Osteocyte (in vitro differentiated cells): ENCODE results near the gene GNPTG. TPM values are rescaled to one million over a fixed set of nuclear protein-coding genes. Genes with fewer than 3 reads are reported as not detected.
A peak's percentile ranks its signal among the peaks of the same experiment; 100 is the strongest.

ENCODE experiments used
- DNase-seq: peaks from one replicate; pipeline ENCODE4 v3.0.0; 2021; ENCODE audit warnings: mixed read lengths; ENCODE audit not compliant: unreplicated experiment; ENCODE audit errors: extremely low spot score
- H3K27ac Mint-ChIP-seq: one replicate; pipeline ENCODE4 v1.8.0; 2021; ENCODE audit warnings: mild to moderate bottlenecking, mixed read lengths; ENCODE audit not compliant: unreplicated experiment
- H3K27me3 Mint-ChIP-seq: one replicate; pipeline ENCODE4 v1.8.0; 2021; ENCODE audit warnings: mixed read lengths; ENCODE audit not compliant: unreplicated experiment
- H3K36me3 Mint-ChIP-seq: one replicate; pipeline ENCODE4 v1.8.0; 2021; ENCODE audit warnings: mixed read lengths; ENCODE audit not compliant: unreplicated experiment
- H3K4me1 Mint-ChIP-seq: one replicate; pipeline ENCODE4 v1.8.0; 2021; ENCODE audit warnings: mixed read lengths; ENCODE audit not compliant: unreplicated experiment
- H3K4me3 Mint-ChIP-seq: one replicate; pipeline ENCODE4 v1.8.0; 2021; ENCODE audit warnings: mild to moderate bottlenecking, moderate library complexity, mixed read lengths; ENCODE audit not compliant: unreplicated experiment
- H3K9me3 Mint-ChIP-seq: one replicate; pipeline ENCODE4 v1.8.0; 2021; ENCODE audit warnings: mixed read lengths; ENCODE audit not compliant: unreplicated experiment
- total RNA-seq: library from RNA; stranded (reverse); gene quantifications from 2 replicates; pipeline ENCODE4 v1.2.1, GENCODE V29; 2021
- TF ChIP-seq, protein P1 (sequence below): fragments of 200-600 bp; sonication (generic); IDR thresholded peaks from 2 replicates; pipeline ENCODE4 v1.5.0; 2021; ENCODE audit warnings: antibody characterized with exemption, mild to moderate bottlenecking, moderate library complexity

The GNPTG gene
- total RNA-seq, 1 donor from 2014 or later: 94.3 TPM

DNA sequence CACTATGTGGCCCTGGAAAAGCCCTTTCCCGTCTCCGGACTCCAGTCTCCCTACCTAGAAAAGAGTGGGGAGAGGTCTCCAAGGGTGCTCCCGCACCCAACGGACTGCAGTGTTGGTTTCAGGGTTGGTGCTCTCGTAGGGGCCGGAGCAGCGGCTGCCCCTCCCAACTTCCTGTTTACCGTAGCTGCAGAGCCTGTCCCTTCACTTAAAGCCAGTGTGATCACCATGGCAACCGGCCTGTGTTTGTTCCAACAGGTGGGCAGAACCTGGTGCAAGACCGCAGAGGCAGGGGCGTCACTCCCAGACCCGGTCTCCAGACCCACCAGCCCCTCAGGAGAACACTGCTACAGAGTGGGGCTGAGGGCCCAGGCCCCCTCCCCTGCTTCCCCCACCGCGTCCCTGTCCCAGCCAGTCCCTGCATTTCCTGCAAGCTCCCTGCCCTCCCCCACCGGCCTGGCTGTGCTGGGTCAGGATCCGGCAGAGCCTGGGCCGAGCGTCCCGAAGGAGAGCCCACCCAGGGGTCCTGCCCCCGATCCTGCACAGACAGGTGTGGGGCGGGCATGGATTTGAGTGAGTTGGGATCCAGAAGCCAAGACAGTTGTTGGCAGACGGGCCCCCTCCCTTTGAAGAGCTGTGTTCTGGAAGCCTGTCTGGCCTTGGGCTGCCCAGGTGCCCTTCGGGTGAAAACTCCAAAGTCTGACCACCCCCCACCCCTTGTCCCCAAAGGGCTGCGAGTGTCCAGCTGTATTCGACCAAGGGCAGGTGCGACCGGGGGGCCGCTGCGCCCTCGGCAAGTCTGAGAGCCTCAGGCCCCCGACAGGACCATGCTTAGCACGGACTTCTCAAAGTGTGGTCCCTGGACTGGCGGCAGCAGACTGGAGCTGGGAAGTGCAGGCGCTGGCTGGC is 19.8 kb upstream of the GNPTG start:
- no peak for DNase-seq
- H3K36me3 Mint-ChIP-seq: no peaks in the 10 kb centered on the region
- peaks cover 34% of the 10 kb centered on the region for H3K27me3 Mint-ChIP-seq
- TF ChIP-seq, protein P1, sequence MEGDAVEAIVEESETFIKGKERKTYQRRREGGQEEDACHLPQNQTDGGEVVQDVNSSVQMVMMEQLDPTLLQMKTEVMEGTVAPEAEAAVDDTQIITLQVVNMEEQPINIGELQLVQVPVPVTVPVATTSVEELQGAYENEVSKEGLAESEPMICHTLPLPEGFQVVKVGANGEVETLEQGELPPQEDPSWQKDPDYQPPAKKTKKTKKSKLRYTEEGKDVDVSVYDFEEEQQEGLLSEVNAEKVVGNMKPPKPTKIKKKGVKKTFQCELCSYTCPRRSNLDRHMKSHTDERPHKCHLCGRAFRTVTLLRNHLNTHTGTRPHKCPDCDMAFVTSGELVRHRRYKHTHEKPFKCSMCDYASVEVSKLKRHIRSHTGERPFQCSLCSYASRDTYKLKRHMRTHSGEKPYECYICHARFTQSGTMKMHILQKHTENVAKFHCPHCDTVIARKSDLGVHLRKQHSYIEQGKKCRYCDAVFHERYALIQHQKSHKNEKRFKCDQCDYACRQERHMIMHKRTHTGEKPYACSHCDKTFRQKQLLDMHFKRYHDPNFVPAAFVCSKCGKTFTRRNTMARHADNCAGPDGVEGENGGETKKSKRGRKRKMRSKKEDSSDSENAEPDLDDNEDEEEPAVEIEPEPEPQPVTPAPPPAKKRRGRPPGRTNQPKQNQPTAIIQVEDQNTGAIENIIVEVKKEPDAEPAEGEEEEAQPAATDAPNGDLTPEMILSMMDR: no peak
- peaks cover 11% of the 10 kb centered on the region for H3K4me1 Mint-ChIP-seq
- H3K4me3 Mint-ChIP-seq: peak overlapping the region; percentile 32
- no peaks in the 10 kb centered on the region for H3K9me3 Mint-ChIP-seq
- no peak overlapping the region for H3K27ac Mint-ChIP-seq

DNA sequence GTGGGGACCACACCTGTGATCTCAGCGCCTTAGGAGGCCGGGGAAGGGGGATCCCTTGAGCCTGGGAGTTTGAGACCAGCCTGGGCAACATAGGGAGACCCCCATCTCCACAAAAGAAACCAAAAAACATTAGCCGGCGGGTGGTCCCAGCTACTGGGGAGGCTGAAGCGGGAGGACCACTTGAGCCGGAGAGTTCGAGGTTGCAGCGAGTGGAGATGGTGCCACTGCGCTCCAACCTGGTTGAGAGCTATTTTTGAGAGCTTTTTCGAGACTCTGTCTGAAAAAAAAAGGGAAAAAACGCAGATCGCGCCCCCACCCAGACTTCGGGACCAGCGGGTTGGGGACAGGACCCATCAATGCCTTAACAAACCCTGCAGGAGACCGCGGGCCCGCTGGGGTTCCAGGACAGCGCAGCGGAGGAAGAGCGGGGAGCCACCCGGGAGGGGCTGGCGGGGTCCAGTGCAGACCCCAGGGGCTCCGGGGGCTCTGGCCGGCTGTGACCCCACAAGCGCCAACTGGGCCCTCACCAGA is 19.0 kb upstream of the GNPTG start:
- H3K27ac Mint-ChIP-seq: no peak overlapping the region
- H3K36me3 Mint-ChIP-seq: no peaks in the 10 kb centered on the region
- peak overlapping the region; percentile 32 for H3K4me3 Mint-ChIP-seq
- no peak for DNase-seq
- H3K4me1 Mint-ChIP-seq: peaks cover 11% of the 10 kb centered on the region
- TF ChIP-seq, protein P1: no peak
- H3K9me3 Mint-ChIP-seq: no peaks in the 10 kb centered on the region
- H3K27me3 Mint-ChIP-seq: peaks cover 34% of the 10 kb centered on the region

- H3K27ac Mint-ChIP-seq: no peak within 1 kb of the TSS
- peaks cover 34% of the 10 kb centered on the region for H3K27me3 Mint-ChIP-seq
- no peaks in the 10 kb centered on the region for H3K9me3 Mint-ChIP-seq
- peak within 1 kb of the TSS; percentile 32 for H3K4me3 Mint-ChIP-seq
- no peak for DNase-seq
- H3K36me3 Mint-ChIP-seq: no peaks in the 10 kb centered on the region
- peaks cover 11% of the 10 kb centered on the region for H3K4me1 Mint-ChIP-seq
- TF ChIP-seq, protein P1: no peak
These were observed 18.4 kb upstream of the GNPTG start, which contains the start of gene BAIAP3 for GRCh38 chr16:1333149-1333812. Gene BAIAP3 (plus strand): TSS chr16:1333645. CDS start chr16:1338550, 4,905 bp downstream.

- no peaks in the 10 kb centered on the region for H3K36me3 Mint-ChIP-seq
- no peak overlapping the region for H3K27ac Mint-ChIP-seq
- H3K9me3 Mint-ChIP-seq: no peaks in the 10 kb centered on the region
- H3K4me3 Mint-ChIP-seq: no peak overlapping the region
- TF ChIP-seq, protein P1: no peak
- H3K4me1 Mint-ChIP-seq: peaks cover 11% of the 10 kb centered on the region
- peaks cover 34% of the 10 kb centered on the region for H3K27me3 Mint-ChIP-seq
- no peak for DNase-seq
These were observed 17.7 kb upstream of the GNPTG start for GRCh38 chr16:1333854-1334700.
